GM23338 (cell line): Measurements from ENCODE around the gene KLK1. TPM values are rescaled to one million over a fixed set of nuclear protein-coding genes. Genes with fewer than 3 reads are reported as not detected.

Experiments used
- ATAC-seq: fragments of 200-7000 bp; cut with Tn5 transposase; 3 replicates; pipeline ENCODE4 v1.9.1; 2020
- DNase-seq: peaks from one replicate; pipeline ENCODE4 v3.0.0-alpha.2; 2015; ENCODE audit warnings: low spot score
- H2AFZ ChIP-seq: fragments of 200-600 bp; sonication (generic); 2 replicates; pipeline ENCODE4 v1.8.0; 2016; ENCODE audit warnings: antibody characterized with exemption, mild to moderate bottlenecking, moderate library complexity
- H3F3A ChIP-seq: fragments of 200-600 bp; sonication (generic); replicated peaks from 2 replicates; pipeline ENCODE4 v1.8.0; 2017; ENCODE audit warnings: antibody characterized with exemption, mixed run types, low read depth
- H3K27ac ChIP-seq: fragments of 200-600 bp; sonication (generic); 2 replicates; pipeline ENCODE4 v1.6.1; 2016; ENCODE audit warnings: low read depth
- H3K27me3 ChIP-seq: fragments of 200-600 bp; sonication (generic); 2 replicates; pipeline ENCODE4 v1.8.0; 2016; ENCODE audit warnings: mild to moderate bottlenecking, mixed run types, moderate library complexity; ENCODE audit not compliant: insufficient read depth
- H3K36me3 ChIP-seq: fragments of 200-600 bp; sonication (generic); 2 replicates; pipeline ENCODE4 v1.8.0; 2016; ENCODE audit warnings: mild to moderate bottlenecking; ENCODE audit not compliant: insufficient read depth
- H3K4me1 ChIP-seq: fragments of 200-600 bp; sonication (generic); 2 replicates; pipeline ENCODE4 v1.8.0; 2016; ENCODE audit warnings: mild to moderate bottlenecking, moderate library complexity; ENCODE audit not compliant: insufficient read depth
- H3K4me2 ChIP-seq: fragments of 200-600 bp; sonication (generic); 2 replicates; pipeline ENCODE4 v1.7.1; 2017; ENCODE audit warnings: mixed run types
- H3K4me3 ChIP-seq: fragments of 200-600 bp; sonication (generic); 2 replicates; pipeline ENCODE4 v1.6.1; 2016; ENCODE audit warnings: mixed run types
- H3K79me2 ChIP-seq: fragments of 200-600 bp; sonication (generic); replicated peaks from 2 replicates; pipeline ENCODE4 v1.8.0; 2017; ENCODE audit warnings: mild to moderate bottlenecking; ENCODE audit not compliant: insufficient read depth
- H3K9me2 ChIP-seq: fragments of 200-600 bp; sonication (generic); 2 replicates; pipeline ENCODE4 v1.8.0; 2017; ENCODE audit not compliant: insufficient read depth
- H4K20me1 ChIP-seq: fragments of 200-600 bp; sonication (generic); replicated peaks from 2 replicates; pipeline ENCODE4 v1.8.0; 2017; ENCODE audit warnings: mild to moderate bottlenecking; ENCODE audit not compliant: insufficient read depth
- H3K27ac Mint-ChIP-seq: 2 replicates; pipeline ENCODE4 v1.8.0; 2020; ENCODE audit warnings: inconsistent platforms, mild to moderate bottlenecking, moderate library complexity, mixed read lengths
- H3K27me3 Mint-ChIP-seq: 3 replicates; pipeline ENCODE4 v1.8.0; 2022; ENCODE audit warnings: low read depth, mild to moderate bottlenecking, moderate library complexity, mixed read lengths, inconsistent platforms; ENCODE audit not compliant: insufficient read depth, poor library complexity
- H3K36me3 Mint-ChIP-seq: 3 replicates; pipeline ENCODE4 v1.8.0; 2021; ENCODE audit warnings: low read depth, mild to moderate bottlenecking, inconsistent platforms, moderate library complexity, mixed read lengths
- H3K4me1 Mint-ChIP-seq: 3 replicates; pipeline ENCODE4 v1.8.0; 2020; ENCODE audit warnings: mild to moderate bottlenecking, inconsistent platforms, mixed read lengths
- H3K4me3 Mint-ChIP-seq: 3 replicates; pipeline ENCODE4 v1.8.0; 2021; ENCODE audit warnings: moderate library complexity, mild to moderate bottlenecking, inconsistent platforms, mixed read lengths
- H3K9me3 Mint-ChIP-seq: 3 replicates; pipeline ENCODE4 v1.8.0; 2020; ENCODE audit warnings: moderate library complexity, mild to moderate bottlenecking, inconsistent platforms, mixed read lengths
- CREB1 ChIP-seq: fragments of 250-450 bp; sonication (Bioruptor Pico); IDR thresholded peaks from 2 replicates; pipeline ENCODE4 v1.5.0; 2020; ENCODE audit warnings: low read depth, mild to moderate bottlenecking, moderate library complexity
- POLR2AphosphoS5 ChIP-seq: IDR thresholded peaks from 2 replicates; pipeline ENCODE4 v1.6.1; 2016; ENCODE audit warnings: antibody characterized with exemption, low read depth
- ZNF114 ChIP-seq: fragments of 250-450 bp; sonication (Bioruptor Pico); IDR thresholded peaks from 2 replicates; pipeline ENCODE4 v1.5.0; 2020; ENCODE audit warnings: mild to moderate bottlenecking, moderate library complexity
- ZNF331 ChIP-seq: fragments of 250-450 bp; sonication (Bioruptor Pico); IDR thresholded peaks from 2 replicates; pipeline ENCODE4 v1.5.0; 2020; ENCODE audit warnings: low read depth, mild to moderate bottlenecking, moderate library complexity
- polyA plus RNA-seq: library from polyadenylated mRNA; unstranded; fragments of >200 nt; fragmentation: Nextera tagmentation; extraction: Ambion mirVana; gene quantifications from 2 replicates; pipeline ENCODE4 v1.2.1, GENCODE V29; 2016
- total RNA-seq: library from RNA; depleted of rRNA; stranded (reverse); fragments of >200 nt; shearing (Covaris generic); gene quantifications from 2 replicates; pipeline ENCODE4 v1.2.3, GENCODE V29; 2014
- TF ChIP-seq, protein P1 (sequence below): IDR thresholded peaks from one replicate; pipeline ENCODE4 v1.6.1; 2018; ENCODE audit warnings: antibody characterized with exemption; ENCODE audit not compliant: unreplicated experiment
- TF ChIP-seq, protein P2 (sequence below): fragments of 250-450 bp; sonication (Bioruptor Pico); IDR thresholded peaks from 2 replicates; pipeline ENCODE4 v1.5.0; 2020; ENCODE audit warnings: mild to moderate bottlenecking, moderate library complexity

Gene KLK1
- total and polyA plus RNA-seq, 2 experiments from 2014 or later: 0.31 to 3.0 TPM

DNA sequence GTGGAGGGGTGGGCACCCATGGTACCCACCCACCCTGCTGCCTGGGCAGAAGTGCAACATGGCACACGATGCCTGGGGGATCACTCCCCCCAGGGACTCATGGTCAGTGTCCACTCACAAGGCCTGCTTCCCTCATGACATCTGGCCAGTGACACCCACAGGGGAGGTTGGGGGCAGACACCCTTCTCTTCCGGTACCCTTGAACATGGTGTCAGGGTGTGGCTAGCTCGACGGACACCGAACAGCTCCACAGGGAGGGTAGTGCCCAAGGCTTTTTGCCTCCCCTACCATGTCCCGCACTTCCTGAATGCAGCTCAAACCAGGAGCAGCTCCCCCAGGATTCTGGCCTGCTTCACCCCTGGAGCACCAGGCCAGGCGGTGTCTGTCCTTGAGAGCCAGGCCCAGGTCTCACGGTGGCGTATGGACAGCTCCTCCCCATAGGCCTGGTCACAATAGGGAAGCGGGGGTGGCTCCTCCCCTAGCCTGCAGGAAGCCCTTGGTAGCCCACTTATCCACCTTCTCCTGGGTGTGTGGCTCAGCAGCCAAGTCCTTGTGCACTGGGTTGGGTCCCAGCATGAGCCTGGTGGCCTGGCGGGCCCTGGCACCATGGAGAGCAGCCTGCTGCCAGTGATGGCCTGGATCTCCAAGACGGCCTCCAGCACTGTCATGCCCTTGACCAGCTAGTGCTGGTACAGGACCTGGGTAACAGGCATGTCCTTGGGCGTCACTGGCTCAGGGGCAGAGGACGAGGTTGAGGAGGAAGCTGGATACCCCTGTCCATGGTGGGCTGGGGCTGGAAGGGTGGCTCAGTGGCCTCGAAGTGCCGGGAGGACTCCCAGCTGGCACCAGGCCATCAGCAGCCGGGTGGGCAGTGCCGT lies 25.6 kb downstream of the KLK1 start:
- DNase-seq (no peak), ATAC-seq (no peak)
- Histone ChIP-seq H3K36me3 (peaks cover 30% of the 10 kb centered on the region), H3K79me2 (peaks cover 38% of the 10 kb centered on the region), H3F3A (peaks cover 68% of the 10 kb centered on the region), H2AFZ (no peak overlapping the region), H3K4me1 (peaks cover 18% of the 10 kb centered on the region), H3K27me3 (no peaks in the 10 kb centered on the region), H3K4me2 (no peak overlapping the region), H3K9me2 (no peaks in the 10 kb centered on the region), H4K20me1 (peaks cover 71% of the 10 kb centered on the region), H3K4me3 (no peak overlapping the region), H3K27ac (no peak overlapping the region)
- Mint-ChIP-seq H3K4me1 (peaks cover 25% of the 10 kb centered on the region), H3K27me3 (peaks cover 35% of the 10 kb centered on the region), H3K36me3 (peaks cover 70% of the 10 kb centered on the region), H3K4me3 (no peak overlapping the region), H3K9me3 (peaks cover 2% of the 10 kb centered on the region; the same call in 1 of the 3 replicates), H3K27ac (peak overlapping the region; percentile 59; the same call in 1 of the 2 replicates)
- TF ChIP-seq CREB1 (CRISPR knock-in tag): no peak
- TF ChIP-seq, protein P1, sequence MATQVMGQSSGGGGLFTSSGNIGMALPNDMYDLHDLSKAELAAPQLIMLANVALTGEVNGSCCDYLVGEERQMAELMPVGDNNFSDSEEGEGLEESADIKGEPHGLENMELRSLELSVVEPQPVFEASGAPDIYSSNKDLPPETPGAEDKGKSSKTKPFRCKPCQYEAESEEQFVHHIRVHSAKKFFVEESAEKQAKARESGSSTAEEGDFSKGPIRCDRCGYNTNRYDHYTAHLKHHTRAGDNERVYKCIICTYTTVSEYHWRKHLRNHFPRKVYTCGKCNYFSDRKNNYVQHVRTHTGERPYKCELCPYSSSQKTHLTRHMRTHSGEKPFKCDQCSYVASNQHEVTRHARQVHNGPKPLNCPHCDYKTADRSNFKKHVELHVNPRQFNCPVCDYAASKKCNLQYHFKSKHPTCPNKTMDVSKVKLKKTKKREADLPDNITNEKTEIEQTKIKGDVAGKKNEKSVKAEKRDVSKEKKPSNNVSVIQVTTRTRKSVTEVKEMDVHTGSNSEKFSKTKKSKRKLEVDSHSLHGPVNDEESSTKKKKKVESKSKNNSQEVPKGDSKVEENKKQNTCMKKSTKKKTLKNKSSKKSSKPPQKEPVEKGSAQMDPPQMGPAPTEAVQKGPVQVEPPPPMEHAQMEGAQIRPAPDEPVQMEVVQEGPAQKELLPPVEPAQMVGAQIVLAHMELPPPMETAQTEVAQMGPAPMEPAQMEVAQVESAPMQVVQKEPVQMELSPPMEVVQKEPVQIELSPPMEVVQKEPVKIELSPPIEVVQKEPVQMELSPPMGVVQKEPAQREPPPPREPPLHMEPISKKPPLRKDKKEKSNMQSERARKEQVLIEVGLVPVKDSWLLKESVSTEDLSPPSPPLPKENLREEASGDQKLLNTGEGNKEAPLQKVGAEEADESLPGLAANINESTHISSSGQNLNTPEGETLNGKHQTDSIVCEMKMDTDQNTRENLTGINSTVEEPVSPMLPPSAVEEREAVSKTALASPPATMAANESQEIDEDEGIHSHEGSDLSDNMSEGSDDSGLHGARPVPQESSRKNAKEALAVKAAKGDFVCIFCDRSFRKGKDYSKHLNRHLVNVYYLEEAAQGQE: peak; percentile 49

DNA sequence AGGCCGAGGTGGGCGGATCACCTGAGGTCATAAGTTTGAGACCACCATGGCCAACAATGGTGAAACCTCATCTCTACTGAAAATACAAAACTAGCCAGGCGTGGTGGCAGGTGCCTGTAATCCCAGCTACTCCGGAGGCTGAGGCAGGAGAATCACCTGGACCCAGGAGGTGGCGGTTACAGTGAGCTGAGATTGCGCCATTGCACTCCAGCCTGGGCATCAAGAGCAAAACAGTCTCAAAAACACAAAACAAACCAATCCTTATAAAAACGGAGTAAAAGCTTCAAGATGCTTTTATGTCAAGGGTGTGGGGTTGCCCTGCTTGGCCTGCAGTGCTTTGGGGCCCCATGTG lies 26.2 kb downstream of the KLK1 start:
- Histone ChIP-seq H3K9me2 (no peaks in the 10 kb centered on the region), H2AFZ (no peak overlapping the region), H3K36me3 (peaks cover 27% of the 10 kb centered on the region), H3K4me3 (no peak overlapping the region), H4K20me1 (peaks cover 66% of the 10 kb centered on the region), H3K4me2 (no peak overlapping the region), H3K27ac (peak overlapping the region; percentile 90; the same call in 1 of the 2 replicates), H3K79me2 (peaks cover 32% of the 10 kb centered on the region), H3K27me3 (no peaks in the 10 kb centered on the region), H3F3A (peaks cover 62% of the 10 kb centered on the region), H3K4me1 (peaks cover 12% of the 10 kb centered on the region)
- TF ChIP-seq POLR2AphosphoS5 (peak; percentile 20; the same call in 1 of the 2 replicates), ZNF331 (CRISPR knock-in tag) (no peak), ZNF114 (no peak)
- TF ChIP-seq, protein P2, sequence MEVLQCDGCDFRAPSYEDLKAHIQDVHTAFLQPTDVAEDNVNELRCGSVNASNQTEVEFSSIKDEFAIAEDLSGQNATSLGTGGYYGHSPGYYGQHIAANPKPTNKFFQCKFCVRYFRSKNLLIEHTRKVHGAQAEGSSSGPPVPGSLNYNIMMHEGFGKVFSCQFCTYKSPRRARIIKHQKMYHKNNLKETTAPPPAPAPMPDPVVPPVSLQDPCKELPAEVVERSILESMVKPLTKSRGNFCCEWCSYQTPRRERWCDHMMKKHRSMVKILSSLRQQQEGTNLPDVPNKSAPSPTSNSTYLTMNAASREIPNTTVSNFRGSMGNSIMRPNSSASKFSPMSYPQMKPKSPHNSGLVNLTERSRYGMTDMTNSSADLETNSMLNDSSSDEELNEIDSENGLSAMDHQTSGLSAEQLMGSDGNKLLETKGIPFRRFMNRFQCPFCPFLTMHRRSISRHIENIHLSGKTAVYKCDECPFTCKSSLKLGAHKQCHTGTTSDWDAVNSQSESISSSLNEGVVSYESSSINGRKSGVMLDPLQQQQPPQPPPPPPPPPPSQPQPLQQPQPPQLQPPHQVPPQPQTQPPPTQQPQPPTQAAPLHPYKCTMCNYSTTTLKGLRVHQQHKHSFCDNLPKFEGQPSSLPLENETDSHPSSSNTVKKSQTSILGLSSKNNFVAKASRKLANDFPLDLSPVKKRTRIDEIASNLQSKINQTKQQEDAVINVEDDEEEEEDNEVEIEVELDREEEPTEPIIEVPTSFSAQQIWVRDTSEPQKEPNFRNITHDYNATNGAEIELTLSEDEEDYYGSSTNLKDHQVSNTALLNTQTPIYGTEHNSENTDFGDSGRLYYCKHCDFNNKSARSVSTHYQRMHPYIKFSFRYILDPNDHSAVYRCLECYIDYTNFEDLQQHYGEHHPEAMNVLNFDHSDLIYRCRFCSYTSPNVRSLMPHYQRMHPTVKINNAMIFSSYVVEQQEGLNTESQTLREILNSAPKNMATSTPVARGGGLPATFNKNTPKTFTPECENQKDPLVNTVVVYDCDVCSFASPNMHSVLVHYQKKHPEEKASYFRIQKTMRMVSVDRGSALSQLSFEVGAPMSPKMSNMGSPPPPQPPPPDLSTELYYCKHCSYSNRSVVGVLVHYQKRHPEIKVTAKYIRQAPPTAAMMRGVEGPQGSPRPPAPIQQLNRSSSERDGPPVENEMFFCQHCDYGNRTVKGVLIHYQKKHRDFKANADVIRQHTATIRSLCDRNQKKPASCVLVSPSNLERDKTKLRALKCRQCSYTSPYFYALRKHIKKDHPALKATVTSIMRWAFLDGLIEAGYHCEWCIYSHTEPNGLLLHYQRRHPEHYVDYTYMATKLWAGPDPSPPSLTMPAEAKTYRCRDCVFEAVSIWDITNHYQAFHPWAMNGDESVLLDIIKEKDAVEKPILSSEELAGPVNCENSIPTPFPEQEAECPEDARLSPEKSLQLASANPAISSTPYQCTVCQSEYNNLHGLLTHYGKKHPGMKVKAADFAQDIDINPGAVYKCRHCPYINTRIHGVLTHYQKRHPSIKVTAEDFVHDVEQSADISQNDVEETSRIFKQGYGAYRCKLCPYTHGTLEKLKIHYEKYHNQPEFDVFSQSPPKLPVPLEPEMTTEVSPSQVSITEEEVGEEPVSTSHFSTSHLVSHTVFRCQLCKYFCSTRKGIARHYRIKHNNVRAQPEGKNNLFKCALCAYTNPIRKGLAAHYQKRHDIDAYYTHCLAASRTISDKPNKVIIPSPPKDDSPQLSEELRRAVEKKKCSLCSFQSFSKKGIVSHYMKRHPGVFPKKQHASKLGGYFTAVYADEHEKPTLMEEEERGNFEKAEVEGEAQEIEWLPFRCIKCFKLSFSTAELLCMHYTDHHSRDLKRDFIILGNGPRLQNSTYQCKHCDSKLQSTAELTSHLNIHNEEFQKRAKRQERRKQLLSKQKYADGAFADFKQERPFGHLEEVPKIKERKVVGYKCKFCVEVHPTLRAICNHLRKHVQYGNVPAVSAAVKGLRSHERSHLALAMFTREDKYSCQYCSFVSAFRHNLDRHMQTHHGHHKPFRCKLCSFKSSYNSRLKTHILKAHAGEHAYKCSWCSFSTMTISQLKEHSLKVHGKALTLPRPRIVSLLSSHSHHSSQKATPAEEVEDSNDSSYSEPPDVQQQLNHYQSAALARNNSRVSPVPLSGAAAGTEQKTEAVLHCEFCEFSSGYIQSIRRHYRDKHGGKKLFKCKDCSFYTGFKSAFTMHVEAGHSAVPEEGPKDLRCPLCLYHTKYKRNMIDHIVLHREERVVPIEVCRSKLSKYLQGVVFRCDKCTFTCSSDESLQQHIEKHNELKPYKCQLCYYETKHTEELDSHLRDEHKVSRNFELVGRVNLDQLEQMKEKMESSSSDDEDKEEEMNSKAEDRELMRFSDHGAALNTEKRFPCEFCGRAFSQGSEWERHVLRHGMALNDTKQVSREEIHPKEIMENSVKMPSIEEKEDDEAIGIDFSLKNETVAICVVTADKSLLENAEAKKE (CRISPR knock-in tag): no peak
- no peak for DNase-seq
- peaks cover 64% of the 10 kb centered on the region for H3K36me3 Mint-ChIP-seq
- ATAC-seq: no peak
- H3K9me3 Mint-ChIP-seq: no peaks in the 10 kb centered on the region; the same call in 1 of the 3 replicates
- H3K4me1 Mint-ChIP-seq: peaks cover 20% of the 10 kb centered on the region
- no peak overlapping the region for H3K4me3 Mint-ChIP-seq
- H3K27me3 Mint-ChIP-seq: peaks cover 35% of the 10 kb centered on the region
- H3K27ac Mint-ChIP-seq: no peak overlapping the region
